GM18519 (cell line): Measurements from ENCODE around the gene COL2A1.
"Not testable (repeated sequence)": the region's sequence is repeated elsewhere in the genome, so short reads cannot be mapped to it uniquely, and the experiment has no call there.

Source experiments
- ATAC-seq: cut with Tn5 transposase; IDR thresholded peaks from one replicate; pipeline ENCODE4 v1.9.1; 2021; ENCODE audit warnings: mild to moderate bottlenecking, moderate library complexity; ENCODE audit not compliant: unreplicated experiment, low FRiP score

The COL2A1 gene

DNA sequence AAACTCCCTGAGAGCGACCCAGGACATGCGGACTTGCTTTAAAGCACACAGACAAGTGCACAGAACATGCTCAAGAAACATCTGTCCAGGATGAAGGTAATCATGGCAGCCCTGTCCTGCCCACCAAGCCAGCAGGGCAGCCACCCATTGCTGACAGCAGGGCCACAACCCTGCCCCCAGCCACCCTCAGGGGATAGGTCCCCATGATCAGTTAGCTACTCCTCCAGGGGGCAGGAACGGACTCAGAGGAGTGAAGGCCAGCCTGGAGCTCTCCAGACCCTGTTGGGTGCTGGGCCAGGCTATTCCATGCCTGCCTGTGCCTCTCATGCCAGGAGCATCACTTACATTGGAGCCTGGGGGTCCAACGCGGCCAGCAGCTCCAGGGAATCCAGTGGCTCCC, 25.1 kb downstream of the COL2A1 start:
- no peak for ATAC-seq

DNA sequence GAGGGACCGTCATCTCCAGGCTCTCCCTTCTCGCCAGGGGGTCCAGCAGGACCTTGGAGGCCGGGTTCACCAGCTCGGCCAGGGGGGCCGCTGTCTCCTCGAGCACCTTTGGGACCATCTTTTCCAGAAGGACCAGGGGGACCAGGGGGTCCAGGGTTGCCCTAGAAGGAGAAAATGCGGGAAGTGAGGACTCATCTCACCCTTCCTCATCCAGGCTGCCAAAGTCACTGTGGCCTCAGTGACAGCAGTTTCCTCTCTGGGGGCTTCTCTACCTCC, 25.7 kb downstream of the COL2A1 start:
- ATAC-seq: no peak

DNA sequence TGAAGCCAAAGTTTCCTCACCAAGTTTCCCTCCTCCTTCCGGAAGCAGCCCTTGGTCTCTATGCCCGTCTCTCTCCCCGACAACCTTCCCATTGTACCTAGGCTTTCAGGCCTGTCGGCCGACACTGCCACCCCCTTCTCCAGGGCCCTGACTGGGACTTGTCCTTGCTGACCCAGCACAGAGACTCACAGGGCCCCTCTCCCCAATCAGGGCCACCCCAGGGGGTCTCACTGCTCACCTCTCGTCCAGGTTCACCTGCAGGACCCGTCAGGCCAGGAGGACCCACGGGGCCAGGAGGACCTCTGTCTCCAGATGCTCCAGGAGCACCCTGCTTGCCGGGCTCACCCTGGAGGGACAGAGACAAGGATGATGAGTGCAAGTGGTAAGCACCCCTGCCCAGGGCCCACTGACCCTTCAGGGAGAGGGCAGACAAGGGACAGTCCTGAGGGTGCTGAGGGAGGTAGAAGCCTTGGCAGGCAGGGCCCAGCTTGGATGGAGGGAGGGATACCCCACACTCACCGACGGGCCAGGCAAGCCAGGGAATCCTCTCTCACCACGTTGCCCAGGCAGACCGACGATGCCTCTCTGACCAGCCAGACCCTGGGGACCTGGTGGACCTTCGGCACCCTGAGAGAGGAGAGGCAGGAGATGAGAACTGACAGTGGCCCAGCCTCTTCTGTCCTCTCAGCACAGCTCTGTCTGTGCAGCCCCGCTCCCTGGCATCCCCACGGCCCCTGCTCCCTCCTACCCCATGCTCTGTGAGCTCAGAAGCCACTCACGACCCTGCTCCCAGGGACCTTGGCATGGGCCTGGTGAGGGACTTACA, 26.3 kb downstream of the COL2A1 start:
- ATAC-seq: no peak

DNA sequence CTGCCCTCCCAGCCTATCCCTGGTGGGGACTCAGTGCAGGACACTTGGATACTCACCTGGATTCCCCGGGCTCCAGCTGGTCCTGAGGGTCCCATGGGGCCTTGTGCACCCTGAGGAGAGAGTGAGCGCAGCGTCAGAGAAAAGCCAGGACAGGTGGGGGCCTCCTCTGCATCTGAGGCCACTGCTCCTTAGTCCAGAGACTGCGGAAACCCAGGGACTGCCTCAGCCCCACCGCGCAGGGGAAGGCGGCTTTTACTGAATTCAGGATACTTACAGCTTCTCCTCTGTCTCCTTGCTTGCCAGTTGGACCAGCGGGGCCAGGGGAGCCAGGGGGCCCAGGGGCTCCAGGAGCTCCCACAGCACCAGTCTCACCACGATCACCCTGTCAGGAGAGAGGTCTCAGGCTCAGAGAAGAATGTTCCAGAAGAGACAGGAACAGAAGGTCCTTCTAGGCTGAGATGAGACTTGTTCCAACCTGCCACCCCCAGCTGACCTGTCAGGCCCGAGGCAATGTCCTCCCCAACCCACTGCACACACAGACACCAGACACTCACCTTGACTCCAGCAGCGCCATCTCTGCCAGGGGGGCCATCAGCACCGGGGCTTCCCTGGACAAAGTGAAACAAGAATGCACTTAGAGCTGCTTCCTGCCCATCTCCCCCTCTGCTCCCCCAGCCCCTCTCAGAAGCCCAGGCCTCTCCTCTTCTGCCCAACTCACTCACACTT, 27.1 kb downstream of the COL2A1 start:
- no peak for ATAC-seq

DNA sequence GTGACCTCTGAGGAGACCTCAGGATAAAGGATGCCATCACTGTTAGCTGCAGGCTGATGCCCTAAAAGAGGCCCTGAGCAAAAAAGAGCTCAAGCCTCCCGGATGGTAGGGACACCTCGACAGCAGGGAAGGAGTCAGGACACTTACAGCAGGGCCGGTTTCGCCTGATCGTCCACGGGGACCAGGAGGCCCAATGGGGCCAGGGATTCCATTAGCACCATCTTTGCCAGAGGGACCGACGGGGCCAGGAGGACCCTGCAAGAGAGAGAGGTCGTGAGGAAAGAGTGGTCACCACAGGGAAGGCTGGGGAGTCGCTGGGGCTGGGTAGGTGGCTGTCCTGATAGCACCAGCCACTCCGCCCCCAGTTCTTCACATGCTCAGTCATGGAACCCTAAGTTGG, 28.5 kb downstream of the COL2A1 start:
- ATAC-seq: no peak

DNA sequence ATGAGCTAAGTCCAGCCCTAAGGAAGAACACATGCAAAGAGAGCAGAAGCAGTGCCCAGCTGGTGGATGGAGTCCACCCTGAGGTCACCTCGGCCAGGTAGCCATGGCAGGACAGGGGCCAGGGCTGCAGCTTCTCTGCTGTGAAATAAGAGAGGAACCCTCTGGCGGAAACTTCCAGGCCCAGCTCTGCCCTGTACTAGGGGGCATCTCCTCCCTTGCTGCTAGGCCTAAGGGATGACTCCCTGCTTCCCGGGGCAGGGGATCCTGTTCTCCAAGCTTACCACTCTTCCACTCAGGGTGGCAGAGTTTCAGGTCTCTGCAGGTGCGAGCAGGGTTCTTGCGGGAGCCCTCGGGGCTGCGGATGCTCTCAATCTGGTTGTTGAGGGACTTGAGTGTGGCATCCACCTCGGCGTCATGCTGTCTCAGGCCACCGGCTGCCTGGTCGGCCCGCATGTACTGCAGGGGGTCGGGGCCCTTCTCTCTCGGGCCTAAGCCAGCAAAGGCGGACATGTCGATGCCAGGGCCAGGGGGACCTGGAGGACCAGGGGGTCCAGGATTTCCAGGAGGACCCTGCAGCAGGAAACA, 29.1 kb downstream of the COL2A1 start:
- no peak for ATAC-seq

DNA sequence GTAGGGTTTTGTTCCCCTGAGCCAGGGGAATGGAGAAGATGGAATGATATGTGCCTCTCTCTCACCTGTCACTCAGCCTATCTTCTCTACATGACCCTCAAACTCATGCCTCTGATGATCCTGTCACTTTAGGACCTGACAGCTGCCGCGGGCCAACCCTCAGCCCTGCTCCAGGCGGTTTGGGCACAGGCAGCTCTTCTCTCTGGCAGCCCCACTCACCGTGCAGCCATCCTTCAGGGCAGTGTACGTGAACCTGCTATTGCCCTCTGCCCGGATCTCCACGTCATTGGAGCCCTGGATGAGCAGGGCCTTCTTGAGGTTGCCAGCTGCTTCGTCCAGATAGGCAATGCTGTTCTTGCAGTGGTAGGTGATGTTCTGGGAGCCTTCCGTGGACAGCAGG, 30.4 kb downstream of the COL2A1 start:
- no peak for ATAC-seq

DNA sequence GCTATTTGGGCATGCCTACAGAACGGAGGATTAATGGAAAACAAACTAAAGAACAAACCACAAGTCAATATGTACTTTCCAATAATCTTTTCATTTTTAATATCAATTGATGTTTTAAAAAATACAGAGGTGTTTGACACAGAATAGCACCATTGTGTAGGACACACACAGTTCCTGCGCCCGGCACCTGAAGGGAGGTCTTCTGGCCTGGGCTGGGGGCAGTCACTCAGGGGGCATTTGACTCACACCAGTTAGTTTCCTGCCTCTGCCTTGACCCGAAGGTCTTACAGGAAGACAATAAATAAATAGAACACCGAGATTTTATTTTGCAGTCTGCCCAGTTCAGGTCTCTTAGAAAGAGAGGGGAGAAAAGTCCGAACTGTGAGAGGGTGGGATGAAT, 31.4 kb downstream of the COL2A1 start:
- ATAC-seq: no peak

DNA sequence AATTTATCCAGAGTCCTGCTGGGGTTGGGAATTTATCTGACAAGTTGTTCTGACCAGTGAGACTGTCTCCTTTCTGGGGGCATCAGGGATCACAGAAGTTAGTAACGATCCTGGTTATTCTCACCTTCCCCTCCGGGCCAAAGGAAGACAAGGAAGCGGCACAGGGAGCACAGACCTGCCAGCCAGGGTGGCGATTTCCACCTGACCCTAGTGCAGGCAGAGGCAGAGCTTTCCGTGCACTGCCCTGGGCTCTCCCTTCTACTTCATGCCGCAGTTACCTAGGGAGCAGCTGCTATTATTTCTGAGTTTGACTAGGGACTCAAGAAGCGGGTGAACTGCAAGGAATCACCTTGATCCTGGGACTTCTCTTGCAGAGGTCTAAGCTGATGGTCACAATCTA, 33.4 kb downstream of the COL2A1 start:
- ATAC-seq: no peak

DNA sequence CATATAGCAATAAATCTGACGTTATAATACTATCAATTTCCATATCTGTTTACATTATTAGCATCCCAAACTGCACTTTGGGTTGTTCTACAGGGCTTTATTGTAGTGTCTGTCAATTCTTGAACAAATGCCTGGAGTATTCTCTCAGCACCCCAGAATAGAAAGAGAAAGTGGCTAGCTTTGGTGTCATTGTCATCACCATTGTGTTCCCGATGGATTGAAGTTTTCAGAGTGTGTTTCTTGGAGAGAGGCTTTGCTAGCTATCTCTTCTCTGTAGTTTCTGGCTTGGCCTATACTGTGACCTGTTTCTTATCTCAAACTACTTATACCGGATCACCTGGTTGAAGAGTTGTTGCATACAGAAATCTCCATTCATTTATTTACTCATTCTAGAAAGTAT, 34.4 kb downstream of the COL2A1 start:
- no peak for ATAC-seq

DNA sequence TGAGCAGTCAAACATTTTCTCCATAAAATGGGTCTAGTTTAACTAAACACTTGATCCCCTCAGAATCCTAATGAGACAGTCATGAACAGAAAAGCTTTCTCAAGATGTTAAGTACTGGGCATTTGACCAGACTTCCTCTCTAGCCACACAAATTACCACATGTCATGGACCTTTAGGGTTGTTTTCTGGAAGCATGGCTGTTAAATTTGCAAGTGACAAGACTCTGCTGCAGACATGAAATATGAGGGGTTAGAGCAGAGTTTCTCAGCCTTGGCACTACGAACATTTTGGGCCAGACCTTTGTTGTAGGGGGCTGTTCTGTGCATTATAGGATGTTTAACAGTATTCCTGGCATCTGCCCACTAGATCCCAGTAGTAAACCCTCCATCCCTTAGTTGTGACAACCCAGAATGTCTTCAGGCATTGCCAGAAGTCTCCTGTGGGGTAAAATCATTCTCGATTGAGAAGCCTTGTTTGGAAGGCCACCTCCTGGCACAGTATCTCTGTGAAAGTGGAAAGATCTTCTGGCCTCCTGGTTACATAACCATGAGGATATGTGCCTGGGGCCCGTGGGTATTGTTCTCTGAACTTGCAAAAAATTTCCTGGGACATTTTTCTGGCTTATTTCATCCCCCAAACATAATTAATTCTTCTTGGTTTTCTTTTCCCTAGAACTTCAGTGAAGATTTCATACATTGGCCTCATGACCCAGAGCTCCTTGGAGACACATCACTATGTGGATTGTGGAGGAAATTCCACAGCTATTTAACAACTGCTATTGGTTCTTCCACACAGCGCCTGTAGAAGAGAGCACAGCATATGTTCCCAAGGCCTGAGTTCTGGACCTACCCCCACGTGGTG, 36.6 kb downstream of the COL2A1 start:
- ATAC-seq: no peak

DNA sequence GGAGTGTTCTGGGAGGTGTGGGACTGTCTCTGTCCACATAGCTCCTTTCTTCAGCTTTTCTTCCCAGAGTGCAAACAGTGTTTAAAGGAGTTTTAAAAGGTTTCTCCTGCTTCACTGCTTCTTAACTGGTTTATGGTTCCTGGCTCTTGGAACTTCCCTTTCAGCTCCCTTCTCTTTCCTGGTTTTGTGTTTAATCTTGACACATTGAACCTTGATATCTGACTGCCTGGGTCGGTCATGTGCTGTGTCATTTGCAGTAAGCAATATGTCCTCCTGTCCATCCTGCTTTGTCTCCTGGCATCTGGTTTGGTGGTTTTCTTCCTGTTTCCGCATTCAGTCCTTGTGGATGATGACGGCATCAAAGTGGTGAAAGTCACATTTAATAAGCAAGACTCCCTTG, 38.7 kb downstream of the COL2A1 start:
- no peak for ATAC-seq

DNA sequence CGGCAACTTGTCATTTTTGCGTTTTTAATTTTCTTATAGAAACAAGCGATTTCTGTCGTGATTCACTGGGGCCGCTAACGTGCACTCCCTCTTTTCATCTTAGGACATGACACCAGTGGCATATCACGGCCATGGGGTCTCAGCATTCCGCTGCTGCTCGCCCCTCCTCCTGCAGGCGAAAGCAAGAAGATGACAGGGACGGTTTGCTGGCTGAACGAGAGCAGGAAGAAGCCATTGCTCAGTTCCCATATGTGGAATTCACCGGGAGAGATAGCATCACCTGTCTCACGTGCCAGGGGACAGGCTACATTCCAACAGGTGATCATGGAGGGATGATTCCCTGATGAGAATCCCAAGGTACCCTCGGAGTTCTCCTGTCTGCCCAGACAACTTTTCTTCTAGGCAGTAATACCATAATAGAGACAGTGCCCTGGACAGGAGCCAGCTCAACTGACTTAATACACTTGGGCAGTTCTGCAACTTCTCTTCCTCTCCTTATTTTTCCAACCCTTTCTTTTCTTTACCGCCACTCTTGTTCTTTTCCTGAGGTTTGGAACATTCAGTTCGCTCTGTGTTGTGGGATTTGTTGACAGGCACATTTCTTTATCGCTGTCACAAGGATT, 40.1 kb downstream of the COL2A1 start:
- ATAC-seq: no peak

DNA sequence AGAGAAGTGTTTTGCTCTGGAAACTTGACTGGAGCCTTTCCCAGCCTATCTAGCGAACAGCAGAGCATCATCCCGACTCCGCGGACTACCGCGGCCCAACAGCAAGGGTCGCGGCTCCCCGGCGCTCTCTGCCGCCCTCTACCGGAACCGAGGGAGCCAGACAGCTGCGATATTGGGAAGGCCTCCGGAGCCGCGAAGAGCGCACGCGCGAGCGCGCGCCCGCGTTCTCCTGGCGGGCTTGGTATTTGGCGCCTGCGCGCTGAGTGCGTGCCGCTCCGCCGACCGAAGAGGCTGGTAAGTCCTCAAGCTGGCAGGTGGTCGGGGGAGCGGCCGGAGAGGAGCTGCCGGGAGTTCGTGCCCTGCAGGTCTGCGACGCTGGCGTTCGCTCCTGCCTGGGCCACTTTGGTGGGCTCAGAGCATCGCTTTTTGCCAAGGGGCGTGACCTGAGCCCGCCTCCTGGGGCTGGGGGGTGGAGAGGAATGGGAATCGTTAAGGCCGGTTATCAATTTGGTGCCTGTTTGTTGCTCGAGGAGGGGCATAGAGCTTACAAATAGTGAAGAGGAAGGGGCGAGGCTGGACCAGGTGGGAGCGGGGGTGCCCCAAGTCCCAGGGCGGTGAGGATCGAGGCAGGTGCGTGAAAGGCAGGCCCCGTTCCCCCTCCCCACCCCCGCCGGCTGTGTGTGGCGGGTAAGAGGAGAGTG, 40.8 kb downstream of the COL2A1 start, which contains the start of gene TMEM106C:
Gene TMEM106C (plus strand): TSS at position 257 of the 701 bp plus-strand sequence. CDS start 641 bp downstream, outside the sequence.
- ATAC-seq: peak; percentile 69

DNA sequence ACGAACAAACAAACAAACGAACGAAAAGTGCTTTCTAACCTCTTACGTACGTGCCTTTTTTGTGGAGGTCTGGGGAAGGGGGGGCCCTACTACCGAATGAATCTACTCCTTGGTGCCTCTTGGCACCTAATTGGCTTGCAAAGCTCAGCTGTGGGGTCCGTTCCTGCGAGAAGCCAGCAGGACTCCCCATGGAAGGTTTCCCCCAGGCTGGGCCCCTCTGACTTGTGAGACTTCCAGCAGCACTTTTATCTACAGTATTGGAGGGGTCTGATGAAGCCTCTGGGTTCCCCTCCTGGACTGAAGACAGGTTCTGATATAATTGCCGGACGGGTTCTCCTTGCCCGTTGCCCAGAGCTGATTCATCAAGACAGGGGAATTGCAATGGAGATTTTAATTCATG, 42.1 kb downstream of the COL2A1 start:
- no peak for ATAC-seq

DNA sequence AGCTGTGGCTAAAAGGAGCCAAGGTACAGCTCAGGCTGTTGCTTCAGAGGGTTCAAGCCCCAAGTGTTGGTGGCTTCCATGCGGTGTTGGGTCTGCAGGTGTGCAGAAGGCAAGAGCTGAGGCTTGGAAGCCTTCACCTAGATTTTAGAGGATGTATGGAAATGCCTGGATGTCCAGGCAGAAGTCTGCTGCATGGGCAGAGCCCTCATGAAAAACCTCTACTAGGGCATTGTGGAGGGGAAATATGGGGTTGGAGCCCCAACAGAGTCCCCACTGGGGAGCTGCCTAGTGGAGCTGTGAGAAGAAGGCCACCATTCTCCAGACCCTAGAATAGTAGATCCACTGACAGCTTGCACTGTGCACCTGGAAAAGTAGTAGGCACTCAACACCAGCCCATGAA, 46.6 kb downstream of the COL2A1 start:
- not testable (repeated sequence) for ATAC-seq

DNA sequence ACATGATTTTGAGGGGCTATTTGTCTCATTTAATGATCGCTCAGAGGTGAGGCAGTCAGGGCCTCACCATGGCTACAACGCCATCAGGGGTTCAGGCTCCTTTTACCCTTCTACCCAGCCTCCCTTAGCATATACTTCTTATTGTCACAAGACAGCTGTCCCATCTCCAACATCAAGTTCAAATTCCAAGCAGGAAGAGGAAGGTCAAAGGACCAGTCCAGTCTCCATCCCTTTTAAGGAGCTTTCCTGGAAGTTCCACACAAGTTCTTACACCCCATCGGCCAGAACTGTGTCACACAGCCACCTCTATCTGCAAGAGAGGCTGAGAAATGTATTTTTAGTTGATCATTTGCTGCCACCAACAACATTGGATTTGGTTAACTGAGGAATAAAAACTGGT, 49.2 kb downstream of the COL2A1 start:
- ATAC-seq: no peak

DNA sequence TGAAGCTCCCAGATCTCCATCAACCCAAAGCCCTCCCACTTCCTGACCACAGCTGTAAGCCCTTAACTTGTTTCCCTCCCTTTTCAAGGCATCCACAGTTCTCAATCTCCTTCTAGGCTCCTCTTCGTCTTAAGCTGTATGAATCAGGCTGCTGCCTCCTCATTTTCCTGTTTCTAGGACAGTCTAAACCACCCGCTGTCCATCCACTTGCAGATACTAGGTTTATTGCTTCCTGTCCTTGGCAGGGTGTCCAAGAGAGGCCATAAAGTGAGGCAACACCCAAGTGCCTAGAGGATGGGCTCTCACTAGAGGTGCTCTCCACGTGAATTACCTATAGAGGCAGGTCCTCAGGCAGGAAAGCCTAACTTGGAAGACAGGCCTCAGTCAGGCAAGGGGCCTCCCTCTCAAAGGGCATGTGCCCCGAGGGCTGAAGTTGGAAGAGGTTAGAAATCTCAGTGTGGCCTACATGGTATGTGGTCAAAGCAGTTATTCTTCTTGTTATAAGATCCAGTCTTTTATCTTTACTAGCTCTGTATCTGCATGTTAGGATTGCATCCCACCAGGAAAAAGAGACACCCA, 49.7 kb downstream of the COL2A1 start:
- no peak for ATAC-seq

DNA sequence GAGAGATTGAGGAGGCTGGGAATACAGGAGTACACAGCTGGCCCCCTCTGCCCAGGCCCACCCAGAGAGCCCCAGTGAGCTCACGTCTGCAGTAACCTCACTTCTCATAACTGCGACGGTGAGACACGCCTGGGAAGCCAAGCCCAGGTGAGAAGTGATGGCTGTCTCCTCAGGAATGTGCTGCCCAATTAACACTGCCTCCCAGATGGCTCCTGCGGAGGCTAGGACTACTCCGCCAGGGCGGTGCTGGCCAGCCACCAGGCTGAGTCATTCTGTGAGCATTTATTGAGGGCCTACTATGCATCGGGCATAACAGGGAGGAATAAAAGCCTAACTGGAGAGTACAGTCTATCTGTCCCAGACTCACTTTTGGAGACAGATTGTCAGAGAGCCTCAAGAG, 50.2 kb downstream of the COL2A1 start:
- no peak for ATAC-seq
